Skeletal muscle cell (primary cell): ENCODE results near the gene MCOLN2.
"Not testable (repeated sequence)": the region's sequence is repeated elsewhere in the genome, so short reads cannot be mapped to it uniquely, and the experiment has no call there.

ENCODE experiments used
- DNase-seq: peaks from one replicate; pipeline ENCODE4 v3.0.0-alpha.2; 2010; ENCODE audit warnings: low read depth
- H3K4me3 ChIP-seq: 2 replicates; pipeline ENCODE4 v1.5.1; 2011; ENCODE audit warnings: low read depth, mild to moderate bottlenecking, control low read depth, low read length, moderate library complexity

Gene MCOLN2

DNA sequence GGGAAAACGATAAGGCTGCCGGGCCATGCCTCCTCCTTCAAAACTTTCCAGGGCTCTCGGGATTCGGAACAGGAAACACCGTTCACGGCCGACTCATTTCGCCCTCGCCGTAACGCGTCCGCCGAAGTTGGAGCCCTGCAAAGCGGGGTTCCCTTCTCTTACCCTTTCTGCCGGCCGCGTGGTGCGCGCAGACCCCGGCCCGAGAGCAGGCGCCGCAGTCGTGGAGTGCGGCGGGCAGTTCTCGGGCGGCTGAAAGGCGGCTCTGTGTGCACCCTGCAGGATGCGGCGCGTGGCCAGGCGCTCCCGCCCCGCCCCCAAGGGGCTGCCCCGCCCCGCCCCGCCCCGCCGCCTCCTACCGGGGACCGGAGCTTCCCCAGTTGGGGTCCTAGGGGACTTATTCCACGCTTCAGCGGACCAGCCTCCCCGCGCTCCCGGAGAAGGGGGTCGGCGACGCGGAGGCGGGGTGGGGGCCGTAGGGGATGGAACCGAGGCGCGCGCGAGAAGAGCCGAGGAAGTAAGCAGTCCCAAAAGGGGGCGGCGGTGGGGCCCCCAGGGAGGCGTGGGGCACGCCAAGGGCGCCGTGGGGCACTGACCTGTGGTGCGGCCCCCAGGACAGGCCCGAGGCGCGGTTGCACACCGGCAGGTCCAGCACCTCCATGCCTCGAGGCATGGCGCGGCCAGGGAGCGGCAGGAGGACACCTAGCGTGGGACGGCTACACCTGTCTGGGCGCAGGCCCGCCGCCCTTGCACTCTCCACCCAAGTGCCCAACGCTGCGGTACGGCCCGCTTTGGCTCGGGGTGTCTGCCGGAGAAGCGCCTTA is at the start of gene MCOLN2:
TSS of gene MCOLN2 (minus strand) at position 268 of the 821 bp plus-strand sequence. CDS start at position 27, 241 bp downstream.
- DNase-seq: no peak
- H3K4me3 ChIP-seq: peak within 1 kb of the TSS; percentile 53

DNA sequence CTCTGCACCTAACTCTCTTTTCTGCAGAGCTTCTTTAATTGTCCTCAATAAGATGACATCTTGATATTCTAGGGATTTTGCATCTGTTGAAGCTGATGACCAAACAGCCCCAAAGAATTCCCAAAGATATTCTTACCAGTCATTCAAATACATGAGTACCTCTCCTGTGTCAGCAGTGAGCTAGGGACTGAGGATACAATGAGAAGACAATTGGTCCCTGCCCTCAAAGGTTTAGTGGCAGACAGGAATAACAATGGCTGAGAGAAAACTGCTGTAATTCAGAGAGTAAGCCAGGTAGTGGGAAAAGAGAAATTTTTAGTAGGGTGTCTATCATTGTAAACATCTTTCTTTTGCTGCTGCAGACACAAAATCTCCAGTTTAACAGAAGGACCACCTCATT is 45.5 kb upstream of the MCOLN2 start:
- H3K4me3 ChIP-seq: no peak overlapping the region
- no peak for DNase-seq

DNA sequence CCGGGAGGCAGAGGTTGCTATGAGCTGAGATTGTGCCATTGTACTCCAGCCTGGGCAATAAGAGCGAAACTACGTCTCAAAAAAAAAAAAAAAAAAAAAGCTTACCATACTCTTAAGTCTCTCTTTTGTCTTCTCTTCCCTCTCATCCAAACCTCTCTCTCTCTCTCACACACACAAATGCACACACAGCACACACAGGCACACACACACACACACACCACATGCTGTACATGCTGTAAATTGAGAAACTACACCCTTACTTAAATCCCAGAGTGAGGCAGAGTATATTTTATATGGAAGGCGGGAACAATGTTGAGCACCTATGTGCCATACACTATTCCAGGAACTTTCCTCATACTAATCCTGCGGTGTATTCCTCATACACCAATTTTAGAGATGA is 44.9 kb upstream of the MCOLN2 start:
- DNase-seq: no peak
- H3K4me3 ChIP-seq: no peak overlapping the region

DNA sequence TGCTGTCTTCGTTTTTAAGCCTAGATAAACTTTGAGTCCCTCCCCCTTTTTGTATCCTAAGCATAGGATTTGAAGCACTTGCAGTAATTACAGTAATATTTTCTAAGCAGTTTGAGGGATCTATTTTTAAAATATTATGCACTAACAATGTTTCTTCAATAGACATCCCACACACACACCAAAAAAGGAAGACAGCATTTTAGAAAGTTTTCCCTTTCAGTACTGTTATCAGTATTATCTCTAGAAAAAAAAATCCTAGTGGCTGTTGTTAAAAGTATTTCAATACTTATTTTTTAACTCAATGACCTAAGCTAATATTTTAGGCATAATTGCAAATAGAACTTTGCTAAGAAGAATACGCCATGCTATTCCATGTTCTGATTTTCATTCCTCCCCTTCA is 36.3 kb upstream of the MCOLN2 start:
- no peak overlapping the region for H3K4me3 ChIP-seq
- no peak for DNase-seq

DNA sequence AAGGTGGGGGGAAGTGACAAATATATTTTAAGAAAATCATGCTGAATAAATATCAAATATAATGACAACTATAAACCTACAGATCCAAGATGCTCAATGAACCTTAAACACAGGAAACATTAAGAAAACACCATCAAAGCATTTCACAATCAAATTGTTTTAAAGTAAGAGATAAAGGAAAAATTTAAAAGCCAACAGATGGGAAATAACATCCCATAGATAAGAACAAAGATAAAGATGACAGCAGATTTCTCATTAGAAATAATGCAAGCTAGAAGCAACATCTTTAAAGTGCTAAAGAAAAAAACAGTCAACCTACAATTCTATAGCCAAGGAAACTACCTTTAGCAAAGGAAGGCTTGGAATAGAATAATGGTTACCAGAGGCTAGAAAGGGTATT is 33.6 kb upstream of the MCOLN2 start:
- H3K4me3 ChIP-seq: no peak overlapping the region
- no peak for DNase-seq

DNA sequence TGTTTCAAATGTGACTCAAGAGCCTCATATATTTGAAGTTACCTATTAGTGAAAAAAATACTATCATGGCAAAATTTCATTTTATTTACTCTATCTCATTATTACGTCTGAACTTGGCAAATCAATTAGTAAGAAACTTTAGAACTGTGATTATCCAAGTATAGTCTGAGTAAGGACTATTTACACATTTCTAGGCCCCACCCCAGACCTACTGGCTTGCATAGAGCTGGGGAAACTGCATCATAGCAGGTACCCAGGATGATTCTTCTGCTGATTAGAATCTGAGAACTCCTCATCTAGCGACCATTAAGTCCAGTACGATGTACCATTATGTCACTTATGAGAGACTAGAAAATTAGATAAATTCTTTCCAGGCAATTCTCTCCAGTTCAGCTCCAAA is 31.2 kb upstream of the MCOLN2 start:
- no peak for DNase-seq
- H3K4me3 ChIP-seq: no peak overlapping the region

DNA sequence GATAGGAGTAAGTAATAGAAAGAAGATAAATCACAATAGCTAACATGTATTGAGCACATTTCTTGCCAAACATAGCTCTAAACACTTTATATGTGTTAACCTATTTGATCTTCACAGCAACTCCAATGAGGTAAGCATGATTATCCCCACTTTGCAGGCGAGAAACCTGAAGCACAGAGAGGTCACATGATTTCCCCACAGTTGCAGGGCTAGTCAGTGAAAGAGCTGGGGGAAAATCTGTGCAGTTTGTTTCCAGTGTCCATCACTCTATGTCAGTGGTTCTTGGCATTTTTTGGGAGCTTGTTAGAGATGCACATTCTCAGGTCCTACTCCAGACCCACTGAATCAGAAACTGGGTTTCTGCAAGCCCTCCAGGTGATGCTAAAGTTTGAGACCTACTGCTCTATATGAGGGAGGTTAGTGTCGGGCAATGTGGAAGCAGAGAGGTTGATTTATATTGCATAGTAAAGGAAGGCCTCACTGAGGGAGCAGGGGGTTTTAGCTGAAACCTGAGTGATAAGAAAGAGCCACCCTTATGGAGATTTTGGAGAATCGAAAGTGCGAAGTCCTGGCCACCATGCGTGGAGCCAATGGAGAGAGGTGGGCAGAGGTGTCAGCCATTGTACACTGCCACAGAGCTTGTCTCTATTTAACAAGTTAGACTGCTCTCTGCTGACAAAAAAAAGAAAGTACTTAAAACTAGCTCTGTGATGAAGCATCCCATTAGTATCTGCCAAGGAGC is 30.5 kb upstream of the MCOLN2 start:
- no peak for DNase-seq

DNA sequence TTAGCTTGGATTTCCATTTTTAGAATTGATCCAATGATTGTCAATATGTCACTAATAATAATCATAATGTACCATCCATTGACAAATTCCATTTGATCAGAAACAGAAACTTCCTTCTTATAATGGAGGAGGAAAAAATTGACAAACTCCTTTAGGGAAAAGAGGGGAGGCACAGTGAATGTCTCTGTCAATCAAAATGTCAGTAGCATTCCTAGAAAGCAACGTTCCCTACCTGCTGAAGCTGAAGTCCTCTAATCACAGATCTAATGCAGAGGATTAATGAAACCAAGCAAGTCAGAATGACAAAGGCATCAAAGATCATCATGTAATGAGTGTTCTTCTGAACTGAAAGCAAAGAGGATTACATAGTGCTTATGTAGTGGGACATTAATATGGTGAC is 29.0 kb upstream of the MCOLN2 start:
- no peak for DNase-seq
- no peak overlapping the region for H3K4me3 ChIP-seq

More for the DNA sequence above, 30.5 kb upstream of the MCOLN2 start:
- no peak overlapping the region for H3K4me3 ChIP-seq

DNA sequence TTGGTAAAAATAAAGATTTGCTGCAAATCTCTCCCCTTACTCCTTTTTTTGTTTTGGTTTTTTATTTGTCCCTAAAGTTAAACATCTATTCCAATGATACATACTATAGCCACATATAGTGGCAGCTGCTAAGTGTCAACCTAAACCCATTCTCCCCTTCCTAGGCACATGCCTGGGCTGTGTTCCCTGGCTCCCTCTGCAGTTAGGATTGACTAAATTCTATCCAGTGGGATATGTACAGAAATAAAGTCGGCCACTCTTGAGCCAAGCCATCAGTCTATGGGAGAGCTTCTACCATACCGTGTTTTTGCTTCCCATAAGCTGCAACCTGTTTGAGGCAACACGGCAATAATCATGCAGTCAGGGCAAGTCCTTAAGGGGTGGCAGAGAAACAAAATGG is 27.8 kb upstream of the MCOLN2 start:
- no peak for DNase-seq
- H3K4me3 ChIP-seq: no peak overlapping the region

DNA sequence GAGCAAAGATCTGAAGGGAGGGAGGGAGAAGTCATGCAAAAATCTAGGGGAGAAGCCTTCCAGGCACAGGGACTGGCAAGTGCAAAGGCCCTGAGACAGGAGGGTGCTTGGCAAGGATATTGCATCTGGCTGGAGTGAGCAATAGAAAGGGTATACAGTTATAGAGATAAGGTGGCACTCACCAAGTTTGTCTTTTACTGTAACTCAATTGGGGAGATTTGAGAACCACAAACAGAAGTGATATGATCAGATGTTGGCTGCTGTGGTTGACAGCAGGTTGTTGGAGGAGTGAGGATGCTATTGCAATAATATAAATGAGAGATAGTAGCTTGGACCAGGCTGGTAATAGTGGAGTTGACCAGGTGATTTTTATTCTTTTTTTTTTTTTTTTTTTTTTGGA is 25.8 kb upstream of the MCOLN2 start:
- no peak overlapping the region for H3K4me3 ChIP-seq
- DNase-seq: no peak

DNA sequence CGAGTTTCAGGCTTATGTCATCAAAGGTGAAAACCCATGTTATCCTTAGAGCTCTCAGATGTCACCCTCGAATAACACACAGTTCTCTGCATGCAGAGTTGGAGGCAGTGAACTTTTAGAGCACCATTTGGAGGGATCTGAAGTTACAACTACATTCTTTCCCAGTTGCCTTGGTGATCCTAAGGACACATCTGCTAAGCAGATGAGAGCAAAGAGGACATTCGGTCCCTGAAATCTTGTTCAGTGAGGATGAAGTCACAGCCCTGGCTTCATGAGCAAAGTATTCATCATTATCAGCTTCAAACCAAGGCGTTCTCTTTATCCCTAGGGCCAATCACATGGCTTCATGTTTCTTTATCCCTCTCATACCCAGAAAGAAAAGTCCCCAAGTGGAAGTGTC is 23.1 kb upstream of the MCOLN2 start:
- no peak overlapping the region for H3K4me3 ChIP-seq
- peak; percentile 13 for DNase-seq

DNA sequence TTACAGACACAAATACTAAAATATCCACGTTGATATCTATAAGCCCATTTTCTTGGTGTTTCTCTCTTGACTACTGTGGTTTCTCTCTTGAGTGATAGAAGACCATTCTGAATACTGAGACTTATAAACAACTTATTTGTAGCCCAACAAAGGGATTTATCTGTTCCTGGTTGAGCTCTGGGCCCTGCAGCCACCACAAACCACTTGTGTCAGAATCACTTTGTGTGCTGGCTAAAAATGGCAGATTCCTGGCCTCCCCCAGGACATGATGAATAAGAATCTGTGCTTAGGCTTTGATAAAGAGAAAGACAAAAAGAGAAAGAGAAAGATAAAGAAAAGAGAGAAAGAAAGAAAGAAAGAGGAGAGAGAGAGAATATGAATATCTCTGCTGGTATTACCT is 18.9 kb upstream of the MCOLN2 start:
- DNase-seq: no peak
- H3K4me3 ChIP-seq: no peak overlapping the region

DNA sequence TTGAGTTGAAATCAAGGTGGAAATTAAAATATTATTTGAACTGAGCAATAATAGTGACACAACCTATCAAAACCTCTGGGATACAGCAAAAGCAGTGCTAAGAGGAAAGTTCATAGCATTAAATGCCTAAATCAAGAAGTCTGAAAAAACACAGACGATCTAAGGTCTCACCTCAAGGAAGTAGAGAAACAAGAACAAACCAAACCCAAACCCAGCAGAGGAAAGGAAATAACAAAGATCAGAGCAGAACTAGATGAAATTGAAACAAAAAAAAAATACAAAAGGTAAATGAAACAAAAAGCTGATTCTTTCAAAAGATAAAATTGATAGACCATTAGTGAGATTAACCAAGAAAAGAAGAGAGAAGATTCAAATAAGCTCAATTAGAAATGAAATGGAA is 8.7 kb upstream of the MCOLN2 start:
- not testable (repeated sequence) for DNase-seq, H3K4me3 ChIP-seq

DNA sequence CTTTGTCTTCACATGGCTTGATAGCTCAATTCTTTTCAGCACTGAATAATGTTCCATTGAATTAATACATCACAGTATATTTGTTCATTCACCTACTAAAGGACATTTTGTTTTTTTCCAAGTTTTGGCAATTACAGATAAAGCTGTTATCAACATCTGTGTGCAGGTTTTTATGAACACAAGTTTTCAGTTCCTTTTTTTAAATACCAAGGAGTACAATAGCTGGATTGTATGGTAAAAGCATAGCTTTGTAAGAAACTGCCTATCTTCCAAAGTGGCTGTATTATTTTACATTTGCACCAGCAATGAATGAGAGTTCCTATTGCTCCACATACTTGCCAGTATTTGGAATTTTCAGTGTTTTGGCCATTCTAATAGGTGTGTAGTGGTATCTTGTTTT is 4.8 kb upstream of the MCOLN2 start:
- H3K4me3 ChIP-seq: no peak overlapping the region
- DNase-seq: no peak

DNA sequence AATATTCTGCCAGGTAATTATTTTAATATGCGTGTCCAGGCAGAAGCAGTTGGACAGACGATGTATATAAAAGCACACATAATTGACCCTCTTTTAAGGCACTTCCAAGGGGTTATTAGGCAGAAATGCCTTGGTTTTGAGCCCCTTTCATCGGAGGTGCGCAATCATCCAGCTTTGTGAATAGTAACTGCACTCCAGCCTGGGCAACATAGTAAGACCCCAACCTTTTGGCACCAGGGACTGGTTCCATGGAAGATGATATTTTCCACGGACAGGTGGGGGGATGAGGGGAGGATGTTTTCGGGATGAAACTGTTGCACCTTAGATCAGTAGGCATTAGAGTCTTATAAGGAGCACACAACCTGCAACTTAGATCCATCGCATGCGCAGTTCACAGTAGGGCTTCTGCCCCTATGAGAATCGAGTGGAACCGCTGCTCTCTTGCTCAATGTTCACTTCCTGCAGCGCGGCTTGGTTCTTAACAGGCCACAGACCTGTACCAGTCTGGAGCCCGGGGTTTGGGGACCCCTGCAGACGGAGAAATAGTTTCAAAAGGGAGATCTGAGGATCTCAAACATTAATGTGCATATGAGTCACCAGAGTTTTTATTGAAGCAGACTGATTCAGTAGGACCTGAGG is 1.8 kb upstream of the MCOLN2 start:
- DNase-seq: no peak
- peak overlapping the region; percentile 30 for H3K4me3 ChIP-seq

DNA sequence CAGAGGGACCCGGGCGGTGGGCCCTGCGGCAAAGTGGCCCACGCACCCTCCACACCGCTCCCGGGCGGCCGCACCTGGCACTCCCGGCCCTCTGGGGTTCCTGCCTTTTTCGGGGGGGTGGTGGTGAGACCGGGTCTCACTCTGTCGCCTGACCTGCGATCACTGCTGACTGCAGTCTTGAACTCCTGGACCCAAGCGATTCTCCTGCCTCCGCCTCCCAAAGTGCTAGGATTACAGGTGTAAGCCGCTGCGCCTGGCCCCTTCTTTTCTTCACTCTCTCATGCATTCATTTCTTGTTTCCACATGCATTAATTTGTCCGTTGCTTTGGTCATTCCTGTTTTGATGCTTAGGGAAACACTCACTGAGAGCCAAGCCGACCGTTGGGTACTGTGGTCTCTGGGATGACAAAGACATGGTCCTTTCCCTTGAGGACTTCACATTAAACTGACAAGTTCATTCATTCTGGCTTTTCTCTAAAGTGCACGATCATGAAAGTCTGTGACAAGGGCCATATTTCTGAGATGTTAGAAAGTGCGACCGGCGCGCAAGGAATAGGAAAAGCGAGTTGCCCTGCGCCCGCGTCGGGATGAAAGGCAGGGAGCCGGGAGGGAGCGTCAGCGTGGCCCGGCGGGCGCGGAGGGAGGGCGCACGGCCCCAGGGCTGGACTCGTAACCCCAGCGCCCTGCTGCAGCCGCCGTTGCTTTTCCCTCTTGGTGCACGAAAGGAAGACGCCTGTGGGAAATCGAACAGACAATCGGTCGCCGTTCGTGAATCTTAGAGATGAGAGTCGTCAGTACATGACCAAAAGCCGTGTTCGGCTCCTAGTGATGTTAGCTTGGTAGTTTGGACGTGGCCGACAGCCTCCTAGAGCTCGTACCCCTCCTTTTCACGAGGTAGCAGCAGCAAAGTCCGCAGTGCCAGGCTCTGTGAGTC is 1.0 kb upstream of the MCOLN2 start:
- peak overlapping the region; percentile 53 for H3K4me3 ChIP-seq
- no peak for DNase-seq

DNA sequence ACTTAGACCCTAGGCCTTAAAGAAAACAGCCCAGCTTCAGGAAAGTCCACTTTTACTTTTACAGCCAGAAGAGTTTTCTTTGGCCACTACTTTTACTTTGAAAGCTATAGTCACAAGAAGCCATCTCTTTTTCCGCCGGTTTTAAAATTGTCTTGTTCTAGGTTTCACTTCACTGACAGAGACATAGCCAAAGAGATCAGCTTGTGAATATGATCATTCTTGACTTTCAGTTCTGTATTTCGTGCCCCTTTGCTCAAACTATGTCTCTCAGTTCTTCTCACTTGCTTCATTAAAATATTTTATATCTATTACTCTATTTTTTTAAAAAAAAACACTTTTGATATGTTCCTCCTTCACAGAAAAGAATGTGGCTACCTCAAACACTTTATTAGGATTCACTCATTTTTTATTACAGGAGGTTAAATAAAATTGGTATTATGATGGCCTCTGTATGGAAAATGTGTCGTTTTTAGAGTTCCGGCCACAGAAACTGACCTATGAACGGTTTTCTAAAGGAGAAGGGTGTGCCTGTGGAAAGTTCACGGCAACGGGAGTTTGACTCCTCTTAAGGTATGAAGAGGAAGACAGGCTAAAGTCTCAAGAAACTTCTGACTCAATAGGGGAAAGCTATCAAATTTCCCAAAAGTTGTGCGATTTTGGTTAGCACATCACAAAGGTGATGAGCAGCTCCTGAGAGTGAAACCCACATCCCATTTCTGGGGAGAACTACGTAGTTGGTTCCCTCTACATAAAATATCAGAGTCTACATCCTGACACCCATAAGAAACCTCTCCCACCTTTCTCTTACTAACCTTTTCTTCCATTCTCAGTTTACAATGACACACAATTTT is 1.2 kb downstream of the MCOLN2 start:
- H3K4me3 ChIP-seq: no peak overlapping the region
- DNase-seq: no peak

DNA sequence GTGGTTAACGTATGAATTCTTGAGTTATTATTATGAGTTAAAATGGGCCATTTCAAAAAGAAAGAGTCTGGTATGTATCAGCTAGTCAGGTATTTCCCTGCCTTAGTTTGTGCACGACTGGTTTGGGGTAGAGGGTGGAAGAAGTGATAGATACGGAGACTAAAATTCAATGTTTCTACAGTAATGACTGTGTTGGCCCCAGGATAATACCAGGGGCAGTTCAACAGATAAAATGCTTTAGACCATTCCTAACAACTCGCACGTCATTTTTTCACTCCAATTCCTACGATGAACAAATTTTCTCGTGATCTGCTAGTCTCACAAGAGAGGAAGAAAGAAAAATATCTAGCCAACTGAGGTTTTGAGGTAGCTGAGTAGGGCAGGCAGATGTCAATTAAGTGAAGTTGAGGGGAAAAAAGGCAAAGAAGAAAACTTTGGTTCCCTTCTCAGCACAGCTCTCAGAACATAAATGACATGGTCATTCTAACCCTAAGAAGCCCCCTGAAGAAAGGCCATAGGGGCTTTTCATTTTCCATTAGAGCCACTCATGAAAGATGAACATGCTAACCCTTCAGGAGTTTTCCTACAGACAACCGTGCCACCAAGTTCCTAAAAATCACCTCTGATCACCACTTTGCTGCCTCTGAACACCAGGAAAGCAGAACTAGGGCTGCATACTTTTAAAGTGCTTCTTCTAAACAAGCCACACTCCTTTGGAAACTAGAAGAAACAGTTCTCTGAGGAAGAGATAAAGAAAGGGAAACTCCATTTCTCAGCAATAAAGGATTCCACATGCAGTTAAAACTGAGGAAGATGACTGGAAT is 5.6 kb downstream of the MCOLN2 start:
- H3K4me3 ChIP-seq: no peak overlapping the region

More for the DNA sequence above, 5.6 kb downstream of the MCOLN2 start:
- DNase-seq: no peak
